Natural killer cell (primary cell): ENCODE results near the gene DHX34. TPM values are rescaled to one million over a fixed set of nuclear protein-coding genes. Genes with fewer than 3 reads are reported as not detected.

Source experiments
- ATAC-seq, 3 donors: fragments of 150-1000 bp in 2 of 3; fragments of 200-7000 bp in 1 of 3; cut with Tn5 transposase; 1 replicate in 1 of 3; 2 replicates in 2 of 3; pipeline ENCODE4 v1.10.0; 2021; ENCODE audit warnings: mild to moderate bottlenecking in 2 of 3, moderate library complexity in 2 of 3
- DNase-seq, 2 donors: peaks; one replicate each; pipeline versions ENCODE4 v3.0.0 to v3.0.0-alpha.2; 2013 to 2021; ENCODE audit warnings: mixed read lengths in 1 of 2
- H3K27ac ChIP-seq: one replicate; pipeline ENCODE4 v1.5.1; 2013; ENCODE audit warnings: mild to moderate bottlenecking, low read length
- H3K27me3 ChIP-seq: one replicate; pipeline ENCODE4 v1.6.1; 2013; ENCODE audit warnings: low read length; ENCODE audit not compliant: control insufficient read depth, insufficient read depth
- H3K36me3 ChIP-seq: one replicate; pipeline ENCODE4 v1.6.1; 2013; ENCODE audit warnings: low read length; ENCODE audit not compliant: control insufficient read depth, insufficient read depth
- H3K4me1 ChIP-seq: one replicate; pipeline ENCODE4 v1.6.1; 2013; ENCODE audit warnings: low read length; ENCODE audit not compliant: control insufficient read depth, insufficient read depth
- H3K4me3 ChIP-seq: one replicate; pipeline ENCODE4 v1.5.1; 2013; ENCODE audit warnings: low read length
- H3K9me3 ChIP-seq: one replicate; pipeline ENCODE4 v1.6.1; 2013; ENCODE audit warnings: low read length; ENCODE audit not compliant: control insufficient read depth, insufficient read depth
- H3K27ac Mint-ChIP-seq, 2 donors: one replicate each; pipeline ENCODE4 v1.8.0; 2022; ENCODE audit warnings: mild to moderate bottlenecking in 2 of 2, mixed read lengths in 2 of 2, moderate library complexity in 1 of 2
- H3K27me3 Mint-ChIP-seq, 2 donors: one replicate each; pipeline ENCODE4 v1.8.0; 2022; ENCODE audit warnings: low read depth in 2 of 2, mixed read lengths in 2 of 2
- H3K36me3 Mint-ChIP-seq: one replicate; pipeline ENCODE4 v1.8.0; 2022; ENCODE audit warnings: mixed read lengths
- H3K4me1 Mint-ChIP-seq, 2 donors: one replicate each; pipeline ENCODE4 v1.8.0; 2022; ENCODE audit warnings: mixed read lengths in 2 of 2
- H3K4me3 Mint-ChIP-seq: one replicate; pipeline ENCODE4 v1.8.0; 2022; ENCODE audit warnings: mild to moderate bottlenecking, moderate library complexity, mixed read lengths
- H3K9me3 Mint-ChIP-seq, 2 donors: one replicate each; pipeline ENCODE4 v1.8.0; 2022; ENCODE audit warnings: mixed read lengths in 2 of 2
- WGBS: methylation state at CpG from one replicate; pipeline ENCODE4 v1.1.7; 2013; ENCODE audit warnings: missing lambda C conversion rate; ENCODE audit not compliant: insufficient coverage; 5-methylcytosine and 5-hydroxymethylcytosine counted together
- intact Hi-C: fragments of 100-400 bp; cut with micrococcal nuclease; formaldehyde crosslinking; loops from one replicate; pipeline ENCODE4 v1.14.2; 2022
- total RNA-seq, 4 donors: library from RNA; stranded (reverse); fragments of 120-200 nt in 1 of 4; gene quantifications; one replicate each; pipeline versions ENCODE4 v1.2.3 to v1.2.4, GENCODE V29; 2013 to 2022
- TF ChIP-seq, protein P1 (sequence below): fragments of 200-600 bp; IDR thresholded peaks from one replicate; pipeline ENCODE4 v1.8.0; 2022; ENCODE audit warnings: antibody characterized with exemption

The DHX34 gene
- total RNA-seq, 3 donors from 2014 or later (not counting 1 experiment from before 2014, with no cell fraction given) = 19.8 to 25.9 (median 20.0) TPM

DNA sequence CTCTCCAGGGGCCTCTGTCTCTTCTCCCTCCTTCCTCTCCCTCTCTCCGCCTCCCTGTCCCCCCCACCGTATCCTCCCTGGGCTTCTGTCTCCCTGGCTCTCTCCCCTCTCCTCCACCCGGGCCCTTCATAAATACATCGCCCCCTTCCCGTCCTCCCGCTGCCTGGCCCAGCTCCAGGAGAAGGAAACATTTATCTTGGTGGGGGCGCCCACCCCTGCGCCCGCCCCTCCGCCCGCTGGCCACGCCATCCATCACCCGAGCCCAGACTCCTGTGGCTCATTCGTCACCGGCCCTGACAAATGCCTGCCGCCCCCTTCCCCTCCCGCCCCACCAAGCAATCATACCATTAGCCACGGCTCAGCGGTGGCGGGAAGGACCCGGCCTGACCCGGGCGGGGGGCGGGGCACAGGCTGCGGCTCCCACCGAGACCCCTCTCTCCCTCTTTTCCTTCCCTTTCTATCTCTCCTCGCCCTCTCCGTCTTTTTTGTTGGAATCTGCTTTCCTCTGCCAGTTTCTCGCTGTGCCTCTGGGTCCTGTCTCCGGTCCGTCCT, 72.8 kb downstream of the DHX34 start:
- H3K4me3 ChIP-seq = no peak overlapping the region
- H3K4me1 ChIP-seq = peaks cover 11% of the 10 kb centered on the region
- Mint-ChIP-seq H3K4me1 (peaks cover 9 to 50% of the 10 kb centered on the region in 2 donors), H3K27ac (no peak overlapping the region), H3K27me3 (peaks cover 59 to 64% of the 10 kb centered on the region in 2 donors), H3K4me3 (no peak overlapping the region), H3K36me3 (no peaks in the 10 kb centered on the region), H3K9me3 (peaks cover 0 to 3% of the 10 kb centered on the region in 2 donors)
- no peaks in the 10 kb centered on the region for H3K36me3 ChIP-seq
- DNase-seq (no peak), ATAC-seq (peak in 1 of 3 donors; percentile 34)
- TF ChIP-seq, protein P1, sequence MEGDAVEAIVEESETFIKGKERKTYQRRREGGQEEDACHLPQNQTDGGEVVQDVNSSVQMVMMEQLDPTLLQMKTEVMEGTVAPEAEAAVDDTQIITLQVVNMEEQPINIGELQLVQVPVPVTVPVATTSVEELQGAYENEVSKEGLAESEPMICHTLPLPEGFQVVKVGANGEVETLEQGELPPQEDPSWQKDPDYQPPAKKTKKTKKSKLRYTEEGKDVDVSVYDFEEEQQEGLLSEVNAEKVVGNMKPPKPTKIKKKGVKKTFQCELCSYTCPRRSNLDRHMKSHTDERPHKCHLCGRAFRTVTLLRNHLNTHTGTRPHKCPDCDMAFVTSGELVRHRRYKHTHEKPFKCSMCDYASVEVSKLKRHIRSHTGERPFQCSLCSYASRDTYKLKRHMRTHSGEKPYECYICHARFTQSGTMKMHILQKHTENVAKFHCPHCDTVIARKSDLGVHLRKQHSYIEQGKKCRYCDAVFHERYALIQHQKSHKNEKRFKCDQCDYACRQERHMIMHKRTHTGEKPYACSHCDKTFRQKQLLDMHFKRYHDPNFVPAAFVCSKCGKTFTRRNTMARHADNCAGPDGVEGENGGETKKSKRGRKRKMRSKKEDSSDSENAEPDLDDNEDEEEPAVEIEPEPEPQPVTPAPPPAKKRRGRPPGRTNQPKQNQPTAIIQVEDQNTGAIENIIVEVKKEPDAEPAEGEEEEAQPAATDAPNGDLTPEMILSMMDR = no peak
- no peak overlapping the region for H3K27ac ChIP-seq
- intact Hi-C loops = no loop called here
- peaks cover 57% of the 10 kb centered on the region for H3K27me3 ChIP-seq
- 3% methylated on average over 31 of the region's 31 CpGs for WGBS
- no peaks in the 10 kb centered on the region for H3K9me3 ChIP-seq

DNA sequence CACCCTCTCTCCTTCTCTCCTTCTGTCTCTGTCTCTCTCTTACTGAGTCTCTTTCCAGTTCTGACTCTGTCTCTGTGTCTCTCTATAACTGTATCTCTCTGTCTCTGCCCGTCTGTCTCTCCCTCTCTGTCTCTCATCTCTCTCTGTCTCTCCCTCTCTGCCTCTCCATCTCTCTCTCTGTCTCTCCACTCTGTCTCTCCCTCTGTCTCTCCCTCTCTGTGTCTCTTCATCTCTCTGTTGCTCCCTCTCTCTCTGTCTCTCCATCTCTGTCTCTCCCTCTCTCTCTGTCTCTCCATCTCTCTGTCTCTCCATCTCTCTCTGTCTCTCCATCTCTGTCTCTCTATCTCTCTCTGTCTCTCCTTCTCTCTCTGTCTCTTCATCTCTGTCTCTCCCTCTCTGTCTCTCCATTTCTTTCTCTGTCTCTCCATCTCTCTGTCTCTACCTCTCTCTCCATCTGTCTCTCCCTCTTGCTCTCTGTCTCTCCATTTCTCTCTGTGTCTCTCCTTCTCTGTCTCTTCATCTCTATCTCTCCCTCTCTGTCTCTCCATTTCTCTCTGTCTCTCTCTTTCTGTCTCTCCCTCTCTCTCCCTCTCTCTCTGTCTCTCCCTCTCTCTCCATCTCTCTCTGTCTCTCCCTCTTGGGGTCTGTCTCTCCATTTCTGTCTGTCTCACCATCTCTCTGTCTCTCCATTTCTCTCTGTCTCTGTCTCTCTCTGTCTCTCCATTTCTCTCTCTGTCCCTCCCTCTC, 73.5 kb downstream of the DHX34 start:
- ATAC-seq = no peak
- H3K4me1 Mint-ChIP-seq = peaks cover 9 to 43% of the 10 kb centered on the region in 2 donors
- Histone ChIP-seq H3K4me3 (no peak overlapping the region), H3K36me3 (no peaks in the 10 kb centered on the region), H3K27ac (no peak overlapping the region), H3K9me3 (no peaks in the 10 kb centered on the region), H3K27me3 (peaks cover 51% of the 10 kb centered on the region), H3K4me1 (peaks cover 11% of the 10 kb centered on the region)
- intact Hi-C loops = no loop called here
- H3K4me3 Mint-ChIP-seq = no peak overlapping the region
- H3K36me3 Mint-ChIP-seq = no peaks in the 10 kb centered on the region
- H3K27me3 Mint-ChIP-seq = peaks cover 52 to 58% of the 10 kb centered on the region in 2 donors
- TF ChIP-seq, protein P1 = no peak
- H3K9me3 Mint-ChIP-seq = peaks cover 0 to 3% of the 10 kb centered on the region in 2 donors
- 2% methylated on average over 1 of the region's 1 CpG for WGBS
- H3K27ac Mint-ChIP-seq = peak overlapping the region in 1 of 2 donors; percentile 9
- DNase-seq = no peak

DNA sequence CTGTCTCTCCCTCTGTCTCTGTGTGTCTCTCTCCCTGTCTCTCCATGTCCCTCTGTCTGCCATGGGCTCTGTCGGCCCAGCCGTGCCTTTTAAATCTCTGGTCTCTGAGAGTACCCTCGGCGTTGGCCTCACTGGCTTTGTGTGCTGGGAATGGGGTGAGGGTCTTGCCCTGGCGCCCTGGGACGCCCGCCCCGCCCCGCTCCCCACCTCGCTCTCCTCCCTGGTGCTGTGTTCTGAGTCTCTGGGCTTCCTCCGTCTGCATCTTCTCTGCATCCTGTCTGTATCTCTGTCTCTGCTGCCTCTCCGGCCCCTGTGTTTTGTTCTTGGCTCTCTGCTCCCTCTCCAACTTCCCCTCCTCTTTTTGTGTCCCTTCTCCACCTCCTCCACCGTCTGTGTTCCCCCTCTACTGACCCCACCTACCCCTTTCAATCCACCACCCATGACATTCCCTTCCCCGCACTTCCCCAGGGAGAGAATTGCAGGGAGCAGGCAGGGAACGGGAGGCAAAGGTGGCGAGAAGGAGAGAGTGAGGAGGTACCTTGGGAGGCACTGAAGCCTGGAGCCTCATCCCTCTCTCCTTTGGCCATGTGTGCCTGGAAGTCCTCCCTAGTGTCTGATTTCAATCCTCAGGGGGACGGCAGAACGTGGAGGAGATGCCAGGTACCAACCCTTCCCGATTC, 74.2 kb downstream of the DHX34 start:
- Mint-ChIP-seq H3K9me3 (peaks cover 0 to 3% of the 10 kb centered on the region in 2 donors), H3K4me1 (peaks cover 9 to 36% of the 10 kb centered on the region in 2 donors), H3K27me3 (peaks cover 44 to 50% of the 10 kb centered on the region in 2 donors), H3K36me3 (no peaks in the 10 kb centered on the region), H3K4me3 (no peak overlapping the region), H3K27ac (no peak overlapping the region)
- TF ChIP-seq, protein P1 = no peak
- Histone ChIP-seq H3K4me3 (no peak overlapping the region), H3K4me1 (peaks cover 16% of the 10 kb centered on the region), H3K27me3 (peaks cover 47% of the 10 kb centered on the region), H3K27ac (no peak overlapping the region), H3K9me3 (no peaks in the 10 kb centered on the region), H3K36me3 (no peaks in the 10 kb centered on the region)
- intact Hi-C loops = no loop called here
- DNase-seq (no peak), ATAC-seq (no peak)
- WGBS = 17% methylated on average over 16 of the region's 19 CpGs
